HG03039 (cell line): ENCODE data around the gene E2F3.

ENCODE experiments used
- ATAC-seq: cut with Tn5 transposase; IDR thresholded peaks from one replicate; pipeline ENCODE4 v1.9.1; 2021; ENCODE audit warnings: mild to moderate bottlenecking, moderate library complexity; ENCODE audit not compliant: unreplicated experiment

E2F3 gene

GRCh38 chr6:20401205-20402091 lies at the start of gene E2F3:
Gene E2F3 (plus strand): TSS chr6:20401879. CDS start chr6:20402233, 354 bp downstream.
- peak; percentile 83 for ATAC-seq

DNA sequence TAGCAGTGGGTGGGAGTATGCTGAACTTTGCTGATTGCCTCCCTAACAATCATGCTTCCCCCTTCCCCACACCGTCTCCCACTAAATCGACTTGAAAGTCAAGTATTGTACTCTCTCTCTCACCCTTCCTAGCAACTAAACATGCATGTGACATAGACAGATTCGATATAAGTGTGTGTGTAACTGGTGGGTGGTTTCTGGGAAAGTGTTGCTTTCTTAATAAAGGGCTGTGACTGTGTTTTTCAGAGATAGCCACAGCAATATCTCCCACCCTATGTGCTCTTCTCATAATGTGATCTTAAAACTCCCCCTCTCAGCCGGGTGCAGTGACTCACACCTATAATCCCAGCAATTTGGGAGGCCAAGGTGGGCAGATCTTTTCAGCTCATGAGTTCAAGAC lies 49.3 kb upstream of the E2F3 start:
- no peak for ATAC-seq

GRCh38 chr6:20353134-20353533 lies 48.5 kb upstream of the E2F3 start:
- ATAC-seq: no peak

GRCh38 chr6:20354366-20354765 lies 47.3 kb upstream of the E2F3 start:
- ATAC-seq: no peak

- no peak for ATAC-seq
Observed at GRCh38 chr6:20360471-20361119, 41.1 kb upstream of the E2F3 start.

DNA sequence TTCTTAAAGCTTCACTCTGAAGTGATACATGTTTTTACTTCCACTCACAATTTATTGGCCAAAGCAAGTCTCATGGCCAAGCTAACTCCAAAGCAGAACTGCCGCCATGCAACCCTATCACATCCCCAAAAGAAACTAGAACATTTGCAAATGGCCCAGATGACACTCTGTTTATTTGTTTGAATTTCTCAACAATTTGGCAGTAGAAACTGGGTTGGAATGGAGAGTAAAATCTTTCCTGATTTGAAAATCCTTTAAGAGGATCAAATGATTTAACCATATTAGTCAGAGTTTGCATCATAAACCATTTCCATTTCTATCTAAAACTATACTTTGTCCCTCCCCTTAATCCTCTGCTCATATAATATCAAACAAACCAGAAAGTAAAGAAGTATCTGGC lies 39.1 kb upstream of the E2F3 start:
- ATAC-seq: no peak

- ATAC-seq: no peak
Observed at GRCh38 chr6:20364327-20364726, 37.4 kb upstream of the E2F3 start.

DNA sequence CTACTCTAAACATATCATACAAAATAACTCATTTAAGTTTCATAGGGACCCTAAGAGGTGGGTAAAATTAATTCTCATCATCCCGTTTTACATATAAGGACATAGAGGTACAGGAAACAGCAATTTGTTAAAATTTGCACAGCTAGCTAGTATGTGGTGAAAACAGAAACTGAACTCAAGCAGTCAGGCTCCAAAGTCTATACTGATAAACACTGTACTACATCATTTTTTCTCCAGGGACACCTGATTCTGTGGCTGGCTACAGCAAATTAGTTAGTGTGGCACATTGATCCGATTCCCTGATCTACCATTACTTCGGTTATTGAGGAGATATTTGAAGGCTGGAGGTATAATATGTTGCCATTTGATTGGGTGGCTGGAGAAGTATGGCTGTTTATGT lies 36.2 kb upstream of the E2F3 start:
- ATAC-seq: no peak

- no peak for ATAC-seq
Observed at GRCh38 chr6:20366082-20366830, 35.4 kb upstream of the E2F3 start.

DNA sequence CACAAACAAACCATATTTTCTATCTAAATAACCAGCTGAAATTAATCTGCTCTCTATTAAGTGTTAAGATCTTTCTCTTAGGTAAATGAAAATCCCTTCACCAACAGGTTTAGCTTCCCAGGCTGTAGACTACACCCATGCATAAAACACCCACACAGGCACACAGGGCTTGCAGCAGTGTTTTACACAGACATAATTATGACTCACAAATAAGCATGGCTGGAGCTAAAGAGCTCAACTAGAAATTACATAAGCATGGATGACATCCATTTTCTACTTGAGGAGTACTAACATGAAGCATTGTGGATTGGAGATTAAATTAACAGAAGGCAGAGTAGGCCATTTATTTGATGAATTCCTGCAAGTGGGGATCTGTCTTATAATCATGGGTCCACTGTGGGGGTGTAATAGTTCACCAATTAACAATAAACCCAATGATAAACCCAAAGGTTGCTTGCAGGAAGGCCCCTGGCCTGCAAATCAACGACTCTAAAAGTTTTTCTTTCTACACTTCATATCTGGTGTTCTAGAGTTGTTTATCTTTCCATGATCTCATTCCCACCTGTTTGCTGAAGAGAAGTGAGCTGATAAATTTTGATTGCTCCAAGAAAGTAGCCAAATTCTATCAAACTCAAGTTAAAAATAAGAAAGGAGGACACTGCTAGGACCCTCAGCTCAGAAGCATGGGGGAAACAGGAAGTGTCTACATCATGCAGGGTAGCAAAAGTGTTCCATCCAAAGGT lies 33.8 kb upstream of the E2F3 start:
- ATAC-seq: no peak

- ATAC-seq: no peak
Observed at GRCh38 chr6:20370393-20370792, 31.3 kb upstream of the E2F3 start.

- ATAC-seq: no peak
Observed at GRCh38 chr6:20370801-20371200, 30.9 kb upstream of the E2F3 start.

DNA sequence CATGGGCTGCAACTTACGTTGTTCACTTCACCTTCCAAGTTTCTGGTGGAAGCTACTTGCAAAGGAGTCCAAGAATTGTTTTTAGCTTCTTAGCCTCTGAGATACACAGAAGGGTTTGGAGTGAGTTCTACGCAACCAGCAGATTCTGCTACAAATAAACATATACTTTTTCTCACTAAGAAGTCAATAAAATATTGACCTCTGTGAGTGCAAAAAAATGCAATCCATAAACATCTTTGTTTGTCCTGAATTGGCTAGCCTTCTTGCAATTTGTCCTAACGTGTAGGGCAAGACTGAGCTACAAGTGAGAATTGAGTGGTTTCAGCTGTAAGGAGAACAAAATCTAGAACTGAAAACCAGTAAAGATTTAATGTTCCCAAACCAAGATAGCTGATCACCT lies 26.2 kb upstream of the E2F3 start:
- ATAC-seq: no peak

- no peak for ATAC-seq
Observed at GRCh38 chr6:20377623-20378265, 23.9 kb upstream of the E2F3 start.

- ATAC-seq: no peak
Observed at GRCh38 chr6:20379231-20379630, 22.4 kb upstream of the E2F3 start.

DNA sequence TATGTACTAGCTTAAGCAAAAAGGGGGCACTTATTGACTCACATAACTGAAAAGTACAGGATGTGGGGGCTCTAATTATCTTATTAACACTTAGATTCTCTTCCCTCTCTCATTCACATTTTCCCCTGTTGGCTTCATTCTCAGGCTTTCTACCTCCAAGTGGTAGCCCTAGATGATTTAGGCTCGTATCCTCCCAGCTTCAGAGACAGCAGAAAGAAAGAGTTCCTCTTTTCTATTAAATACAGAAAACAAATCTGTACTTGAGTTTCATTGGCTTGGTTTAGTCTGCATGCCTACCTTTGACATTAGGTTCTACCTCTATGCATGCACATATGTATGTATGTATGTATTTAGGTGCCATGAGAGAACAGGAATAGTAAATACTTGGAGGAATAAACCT lies 15.5 kb upstream of the E2F3 start:
- ATAC-seq: no peak

DNA sequence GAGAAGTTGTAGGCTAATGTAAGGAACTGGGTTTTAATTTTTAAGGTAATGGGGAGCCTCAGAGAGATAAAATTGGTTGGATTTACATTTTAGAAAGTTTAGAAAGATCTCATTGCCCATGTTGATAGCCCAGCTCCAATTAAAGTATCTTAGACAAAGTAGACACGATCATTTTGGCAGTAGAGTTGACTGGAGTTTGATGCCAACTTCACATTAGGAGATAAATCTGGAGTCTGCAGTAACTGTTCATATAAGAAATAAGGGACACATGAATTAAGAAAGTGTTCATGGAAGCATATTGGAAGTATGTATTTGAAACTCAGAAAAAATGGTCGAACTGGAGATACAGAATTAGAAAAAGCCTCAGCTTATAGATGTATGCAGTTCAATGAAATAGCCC lies 12.6 kb upstream of the E2F3 start:
- no peak for ATAC-seq

GRCh38 chr6:20393297-20393696 lies 8.4 kb upstream of the E2F3 start:
- no peak for ATAC-seq

- no peak for ATAC-seq
Observed at GRCh38 chr6:20399518-20399917, 2.2 kb upstream of the E2F3 start.

GRCh38 chr6:20400456-20401204 lies 1.0 kb upstream of the E2F3 start:
- no peak for ATAC-seq
